GM18951 (cell line): Measurements from ENCODE around the gene COX19.

Experiments used
- POLR2A ChIP-seq: IDR thresholded peaks from 4 replicates; pipeline ENCODE4 v1.6.1; 2011; ENCODE audit warnings: mild to moderate bottlenecking; ENCODE audit not compliant: insufficient read length, insufficient read depth; ENCODE audit errors: extremely low read depth
- in situ Hi-C: fragments of 300-500 bp; cut with MboI; formaldehyde crosslinking; loops from one replicate; pipeline ENCODE4 v1.12.0; 2022; ENCODE audit warnings: low sequenced_read_pairs, mixed read lengths, inconsistent platforms; ENCODE audit not compliant: unreplicated experiment

Gene COX19

DNA sequence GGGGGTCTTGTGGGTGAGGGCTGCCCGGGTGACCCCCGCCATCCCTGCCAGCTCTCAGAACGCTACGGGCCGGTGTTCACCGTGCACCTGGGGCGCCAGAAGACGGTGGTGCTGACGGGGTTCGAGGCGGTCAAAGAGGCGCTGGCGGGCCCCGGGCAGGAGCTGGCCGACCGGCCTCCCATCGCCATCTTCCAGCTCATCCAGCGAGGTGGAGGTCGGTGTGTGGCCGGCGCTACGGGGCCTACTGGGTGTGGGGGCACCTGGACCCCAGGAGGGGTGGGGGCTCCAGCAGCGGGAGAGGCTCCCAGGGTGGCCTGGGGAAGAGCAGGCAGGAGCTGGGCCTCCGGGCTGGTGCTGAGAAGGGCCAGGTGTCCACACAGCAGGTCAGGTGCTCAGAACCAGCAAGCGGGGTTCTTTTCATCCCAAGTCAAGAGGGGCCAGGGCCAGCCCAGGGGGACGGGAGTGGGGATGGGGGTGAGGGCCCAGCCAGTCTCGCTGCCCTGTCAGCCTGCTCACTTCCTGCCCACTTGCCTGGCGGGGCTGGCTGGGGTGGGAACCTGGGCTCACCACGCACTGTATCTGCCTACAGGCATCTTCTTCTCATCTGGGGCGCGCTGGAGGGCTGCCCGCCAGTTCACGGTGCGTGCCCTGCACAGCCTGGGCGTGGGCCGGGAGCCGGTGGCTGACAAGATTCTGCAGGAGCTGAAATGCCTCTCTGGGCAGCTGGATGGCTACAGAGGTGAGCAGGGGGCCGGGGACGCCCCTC lies 9.2 kb upstream of the COX19 start:
- no peak for TF ChIP-seq POLR2A
- in situ Hi-C loops = no loop called here

DNA sequence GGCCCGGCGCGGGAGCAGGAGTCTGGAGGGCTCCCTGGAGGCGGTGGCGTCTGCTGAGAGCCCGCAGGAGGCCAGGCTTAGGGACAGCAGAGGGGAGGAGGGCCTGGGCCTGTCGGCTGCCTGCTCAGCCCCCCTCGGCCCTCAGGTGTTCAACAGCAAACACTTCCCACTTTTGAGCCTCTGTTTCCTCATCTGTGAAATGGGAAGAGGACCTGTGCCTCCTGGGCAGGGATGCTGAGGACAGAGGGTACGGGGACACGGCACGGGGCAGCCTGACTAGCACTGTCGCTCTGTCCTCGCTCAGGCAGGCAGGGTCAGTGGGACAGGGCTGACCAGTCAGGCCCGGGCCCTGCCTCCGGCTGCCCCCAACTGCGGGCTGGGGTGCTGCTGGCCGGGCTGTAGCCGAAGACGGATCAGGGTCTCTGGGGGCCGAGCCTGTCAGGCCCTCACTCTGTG lies 8.3 kb upstream of the COX19 start:
- in situ Hi-C loops = no loop called here
- no peak for TF ChIP-seq POLR2A

DNA sequence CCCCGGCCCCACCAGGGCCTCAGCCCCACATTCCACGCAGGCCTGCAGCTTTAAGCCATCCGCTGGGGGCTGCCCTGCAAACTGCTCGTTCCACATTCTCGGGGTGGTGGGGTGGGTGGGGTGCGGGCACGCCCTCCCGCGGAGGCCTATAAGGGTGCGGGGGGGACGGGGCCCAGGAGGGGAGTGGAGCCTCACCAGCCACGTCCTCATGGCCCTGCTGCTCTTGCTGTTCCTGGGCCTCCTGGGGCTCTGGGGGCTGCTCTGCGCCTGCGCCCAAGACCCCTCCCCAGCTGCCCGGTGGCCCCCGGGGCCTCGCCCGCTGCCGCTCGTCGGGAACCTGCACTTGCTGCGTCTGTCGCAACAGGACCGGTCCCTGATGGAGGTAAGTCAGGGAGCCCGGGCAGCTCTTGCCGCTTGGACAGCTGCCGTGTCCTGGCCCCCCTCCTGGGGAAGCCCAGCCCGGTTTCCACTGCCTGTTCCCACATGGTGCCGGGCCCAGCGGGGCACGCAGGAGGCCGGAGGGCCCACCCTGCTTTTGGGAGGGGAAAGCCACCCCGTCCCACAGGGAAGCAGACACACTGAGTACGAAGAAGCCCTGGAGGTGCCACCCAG lies 7.8 kb upstream of the COX19 start, which contains the start of gene CYP2W1:
CYP2W1 (plus strand) TSS at position 178 of the 612 bp plus-strand sequence; CDS start at position 209, 31 bp downstream.
- in situ Hi-C loops = no loop called here
- no peak for TF ChIP-seq POLR2A

DNA sequence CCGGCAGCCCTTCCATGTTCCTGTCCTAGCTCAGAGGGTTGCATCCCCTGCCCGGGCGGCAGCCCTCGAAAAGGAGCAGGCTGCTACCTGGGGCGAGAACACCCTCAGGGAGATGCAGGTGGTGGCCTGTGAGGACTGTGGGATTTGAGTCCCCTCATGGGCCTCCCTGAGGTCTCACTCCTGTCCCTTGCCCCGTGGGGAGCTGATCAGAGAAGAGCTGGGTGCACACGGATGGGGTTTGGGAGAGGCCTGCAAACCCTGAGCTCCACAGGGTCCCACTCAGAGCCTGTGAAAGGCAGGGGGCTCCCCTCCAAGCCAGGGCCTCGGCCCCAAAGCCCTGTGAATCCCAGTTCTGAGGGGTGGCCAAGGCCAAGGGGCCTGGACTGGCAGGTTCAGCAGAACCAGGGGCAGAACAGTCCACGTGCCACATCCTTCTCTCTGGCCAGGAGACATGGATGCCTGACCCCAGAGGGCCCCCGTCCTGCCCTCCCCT lies 7.2 kb upstream of the COX19 start:
- in situ Hi-C loops = no loop called here
- no peak for TF ChIP-seq POLR2A

DNA sequence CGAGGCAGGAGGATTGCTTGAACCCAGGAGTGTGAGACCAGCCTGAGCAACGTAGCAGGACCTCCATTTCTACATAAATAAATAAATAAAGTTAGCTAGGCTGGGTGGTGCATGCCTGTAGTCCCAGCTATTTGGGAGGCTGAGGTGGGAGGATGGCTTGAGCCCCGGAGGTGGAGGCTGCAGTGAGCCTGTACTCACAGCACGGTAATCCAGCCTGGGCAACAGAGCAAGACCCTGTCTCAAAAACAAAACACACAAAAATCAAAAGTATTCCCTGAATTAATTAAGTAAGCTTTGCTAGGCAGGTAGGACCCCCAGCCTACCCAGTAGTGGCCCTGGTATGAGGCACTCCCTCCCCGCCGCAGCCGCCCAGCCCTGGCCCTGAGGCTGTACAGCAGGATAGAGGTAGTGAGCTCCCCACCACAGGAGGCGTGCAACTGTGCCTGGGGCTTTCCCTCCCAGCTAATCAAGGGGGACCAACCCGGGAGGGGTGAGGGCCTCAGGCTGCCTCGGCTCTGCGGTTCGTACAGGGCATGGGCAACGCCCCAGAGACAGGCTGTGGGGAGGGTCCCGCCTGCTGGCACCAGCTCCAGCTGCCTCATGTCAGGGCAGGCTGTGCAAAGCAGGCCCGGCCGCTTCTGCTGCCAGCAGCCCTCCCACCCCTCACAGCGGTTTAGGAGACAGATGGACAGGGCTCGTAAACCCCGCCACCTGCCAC lies 6.6 kb upstream of the COX19 start:
- no peak for TF ChIP-seq POLR2A
- in situ Hi-C loops = no loop called here

DNA sequence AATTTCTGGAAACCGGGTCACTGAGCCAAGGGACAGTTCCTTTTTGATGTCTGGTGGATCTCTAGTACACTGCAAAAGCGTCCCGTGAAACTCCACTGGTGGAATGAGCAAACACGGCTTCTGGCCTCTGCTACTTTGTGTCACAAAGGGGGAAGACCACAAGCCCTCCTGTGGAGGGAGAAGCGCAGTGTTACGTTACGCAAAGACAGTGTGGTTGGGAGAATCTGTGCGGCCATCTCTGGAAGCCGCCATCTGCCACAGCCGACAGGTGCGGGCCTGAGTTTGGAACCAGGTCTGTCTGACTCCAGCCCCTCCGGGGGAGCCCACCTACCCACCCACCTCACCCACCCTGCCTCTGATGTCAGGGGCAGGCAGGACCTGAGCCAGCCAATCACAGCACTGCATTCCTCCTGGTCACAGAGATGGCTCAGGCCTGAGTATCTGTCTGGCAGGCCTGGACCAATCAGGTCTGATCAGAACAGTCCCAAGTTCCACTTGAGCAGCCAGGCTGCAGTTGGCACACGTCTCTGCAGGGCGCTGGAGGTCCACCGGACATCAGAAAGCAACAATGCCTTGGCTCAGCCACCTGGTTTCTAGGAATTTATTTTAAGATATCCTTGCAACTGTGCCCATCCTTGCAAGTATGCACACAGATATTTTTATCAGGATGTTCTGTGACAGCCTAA lies 4.7 kb upstream of the COX19 start:
- TF ChIP-seq POLR2A = no peak

DNA sequence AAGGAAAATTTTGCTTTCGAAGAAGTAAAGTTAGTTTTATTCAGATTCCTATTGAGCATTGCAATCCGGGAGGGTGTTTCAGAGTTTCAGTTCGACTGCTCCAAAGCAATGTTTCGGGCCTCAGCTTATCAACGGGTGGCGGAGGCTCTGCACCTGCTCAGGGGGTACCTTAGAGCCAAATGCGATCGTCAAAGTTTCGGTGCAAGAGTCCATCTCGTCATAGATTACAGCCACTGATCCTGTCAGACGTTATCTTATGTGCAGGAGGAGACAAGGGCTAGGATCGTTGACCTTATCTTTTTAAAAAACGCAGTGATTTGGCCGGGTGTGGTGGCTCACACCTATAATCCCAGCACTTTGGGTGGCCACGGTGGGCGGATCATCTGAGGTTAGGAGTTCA lies 3.8 kb upstream of the COX19 start:
- in situ Hi-C loops = no loop called here
- TF ChIP-seq POLR2A = no peak

More for the DNA sequence above, 4.7 kb upstream of the COX19 start:
- in situ Hi-C loops = no loop called here

DNA sequence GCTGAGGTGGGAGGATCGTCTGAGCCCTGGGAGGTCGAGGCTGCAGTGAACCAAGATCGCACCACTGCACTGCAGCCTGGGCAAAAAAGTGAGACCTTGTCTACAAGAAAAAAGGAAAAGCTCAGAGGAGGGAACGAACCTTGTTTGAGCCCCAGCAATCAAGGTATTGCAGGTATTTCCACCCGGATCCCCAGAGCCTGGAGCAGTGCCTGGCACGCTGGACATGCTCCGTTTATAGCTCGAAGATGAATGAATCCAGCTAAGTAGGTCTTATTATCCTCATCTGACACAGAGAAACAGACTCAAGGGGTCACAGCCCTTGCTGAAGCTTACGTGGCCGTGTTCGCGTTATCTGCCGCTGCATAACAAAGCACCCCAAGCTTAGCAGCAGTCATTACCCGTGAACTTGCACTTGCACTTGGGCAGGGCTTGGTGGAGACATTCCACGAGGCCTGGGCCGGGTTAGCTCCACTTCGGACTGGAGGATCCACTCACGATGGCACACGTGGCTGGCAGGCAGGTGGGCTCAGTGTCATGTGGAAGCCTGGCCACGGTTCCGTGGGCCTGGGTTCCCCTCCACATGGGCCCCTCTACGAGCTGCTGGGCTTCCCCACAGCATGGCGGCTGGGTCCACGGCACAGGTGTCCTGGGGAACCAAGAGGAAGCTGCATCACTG lies 3.2 kb upstream of the COX19 start:
- in situ Hi-C loops = no loop called here
- TF ChIP-seq POLR2A = no peak

DNA sequence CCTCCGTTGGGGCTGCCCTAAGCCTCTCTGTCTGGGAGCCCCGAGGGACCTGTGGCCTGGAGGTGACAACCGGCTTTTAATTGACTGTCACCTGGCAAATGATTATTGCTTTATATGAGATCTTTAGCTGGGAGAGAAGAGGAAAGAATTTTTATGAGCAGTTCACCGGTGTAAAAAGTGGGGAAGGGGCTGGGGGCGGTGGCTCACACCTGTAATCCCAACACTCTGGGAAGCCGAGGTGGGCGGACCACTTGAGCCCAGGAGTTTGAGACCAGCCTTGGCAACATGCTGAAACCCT lies 2.6 kb upstream of the COX19 start:
- no peak for TF ChIP-seq POLR2A
- in situ Hi-C loops = no loop called here

DNA sequence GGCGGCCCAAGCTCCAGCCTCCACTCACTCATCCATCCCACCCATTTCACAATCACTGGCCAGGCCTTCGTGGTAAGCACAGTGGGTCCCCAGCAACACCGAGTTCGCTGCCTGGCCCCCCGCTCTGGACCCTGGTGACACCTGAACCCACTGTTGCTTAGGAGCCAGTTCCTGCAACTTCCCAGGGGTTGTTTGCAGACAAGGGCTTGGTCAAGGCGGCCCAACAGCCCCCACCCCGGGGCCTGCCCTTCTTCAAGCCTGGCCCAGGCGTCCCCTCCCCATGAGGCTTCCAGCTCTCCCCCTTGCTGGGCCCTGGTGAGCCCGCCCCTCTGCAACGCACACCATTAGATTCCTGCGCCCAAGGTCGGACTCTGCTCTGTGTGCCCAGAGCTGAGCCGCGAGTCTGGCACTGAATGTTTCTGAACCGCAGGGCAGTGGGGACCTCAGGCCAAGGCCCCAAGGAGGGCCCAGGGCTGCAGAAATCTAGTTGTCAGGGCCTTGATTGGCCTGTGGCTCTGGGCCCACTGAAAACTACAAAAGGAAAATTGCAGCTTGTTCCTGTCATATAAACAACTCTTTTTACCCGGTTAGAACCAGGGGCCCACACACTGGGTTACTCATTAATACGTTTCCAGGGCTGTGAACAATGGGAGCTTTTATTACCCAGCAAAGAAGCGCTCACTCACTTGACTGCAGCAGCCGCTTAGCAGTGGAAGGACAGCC lies 2.1 kb upstream of the COX19 start:
- in situ Hi-C loops = no loop called here

DNA sequence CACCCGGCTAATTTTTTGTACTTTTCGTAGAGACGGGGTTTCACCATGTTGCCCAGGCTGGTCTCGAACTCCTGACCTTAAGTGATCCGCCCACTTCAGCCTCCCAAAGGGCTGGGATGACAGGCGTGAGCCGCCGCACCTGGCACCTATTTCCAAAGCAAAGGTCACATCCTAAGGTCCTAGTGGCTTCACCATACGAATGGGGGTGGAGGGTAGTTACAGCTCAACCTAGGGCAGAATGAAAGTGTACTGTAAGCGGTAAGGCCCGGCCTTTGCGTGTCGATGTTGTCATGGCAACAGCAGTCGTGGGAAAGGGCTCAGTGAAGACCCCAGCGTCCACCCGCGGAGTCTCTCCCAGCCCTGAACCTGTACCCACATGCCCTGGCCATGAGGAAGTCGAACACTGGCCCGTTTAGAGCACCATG lies 1.6 kb upstream of the COX19 start:
- TF ChIP-seq POLR2A = no peak
- in situ Hi-C loops = no loop called here

More for the DNA sequence above, 2.1 kb upstream of the COX19 start:
- TF ChIP-seq POLR2A = peak; percentile 24
